ENCODE measurements around the gene KCNK2. TPM values are rescaled to one million over a fixed set of nuclear protein-coding genes. Genes with fewer than 3 reads are reported as not detected.

The KCNK2 gene, protein sequence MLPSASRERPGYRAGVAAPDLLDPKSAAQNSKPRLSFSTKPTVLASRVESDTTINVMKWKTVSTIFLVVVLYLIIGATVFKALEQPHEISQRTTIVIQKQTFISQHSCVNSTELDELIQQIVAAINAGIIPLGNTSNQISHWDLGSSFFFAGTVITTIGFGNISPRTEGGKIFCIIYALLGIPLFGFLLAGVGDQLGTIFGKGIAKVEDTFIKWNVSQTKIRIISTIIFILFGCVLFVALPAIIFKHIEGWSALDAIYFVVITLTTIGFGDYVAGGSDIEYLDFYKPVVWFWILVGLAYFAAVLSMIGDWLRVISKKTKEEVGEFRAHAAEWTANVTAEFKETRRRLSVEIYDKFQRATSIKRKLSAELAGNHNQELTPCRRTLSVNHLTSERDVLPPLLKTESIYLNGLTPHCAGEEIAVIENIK
- total RNA-seq: 6.9 and 8.7 TPM in 2 replicates
- 2.3 TPM for polyA plus RNA-seq (2012)

DNA sequence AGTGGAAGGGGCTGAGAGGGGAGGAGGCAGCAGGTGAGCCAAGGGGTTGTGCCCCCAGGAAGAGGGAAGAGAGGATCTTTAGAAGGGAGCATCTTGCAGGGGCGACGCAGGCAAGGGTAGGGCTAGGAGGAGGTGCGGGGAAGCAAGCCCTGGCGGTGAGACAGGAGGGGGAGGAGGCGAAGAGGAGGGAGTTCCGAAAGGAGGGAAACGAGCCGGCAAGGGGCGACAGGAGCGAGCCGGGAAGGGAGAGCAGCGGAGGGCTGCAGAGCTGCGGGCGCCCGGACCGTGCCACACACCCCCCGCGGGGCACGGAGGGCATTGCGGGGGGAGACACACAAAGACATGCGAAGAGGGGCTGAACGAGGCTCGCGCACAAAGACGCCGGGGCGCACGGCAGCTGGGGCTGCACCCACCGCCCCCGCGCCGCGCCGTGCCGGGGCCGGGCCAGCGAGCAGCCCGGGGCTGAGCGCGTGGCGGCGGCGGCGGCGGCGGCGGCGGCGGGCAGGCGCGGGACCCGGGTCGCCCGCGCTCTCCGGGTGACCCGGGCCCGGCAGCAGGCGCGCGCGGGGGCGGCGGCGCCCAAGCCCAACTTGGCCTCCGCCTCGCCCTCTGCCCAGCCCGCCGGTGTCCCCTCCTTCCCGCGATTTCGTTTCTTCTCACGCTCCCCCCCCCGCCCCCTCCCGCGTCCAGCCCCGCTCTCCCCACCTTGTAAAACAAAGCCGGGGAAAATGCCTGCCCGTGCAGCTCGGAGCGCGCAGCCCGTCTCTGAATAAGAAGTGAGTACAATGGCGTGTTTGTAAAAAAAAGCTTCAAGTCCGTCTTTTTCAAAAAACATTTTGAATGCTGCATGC, at the start of gene KCNK2:
TSS of gene KCNK2 (plus strand) at position 206 of the 851 bp plus-strand sequence. CDS start 649 bp downstream, outside the sequence.
- peak; percentile 31 for DNase-seq (ENCODE audit: low read depth)

DNA sequence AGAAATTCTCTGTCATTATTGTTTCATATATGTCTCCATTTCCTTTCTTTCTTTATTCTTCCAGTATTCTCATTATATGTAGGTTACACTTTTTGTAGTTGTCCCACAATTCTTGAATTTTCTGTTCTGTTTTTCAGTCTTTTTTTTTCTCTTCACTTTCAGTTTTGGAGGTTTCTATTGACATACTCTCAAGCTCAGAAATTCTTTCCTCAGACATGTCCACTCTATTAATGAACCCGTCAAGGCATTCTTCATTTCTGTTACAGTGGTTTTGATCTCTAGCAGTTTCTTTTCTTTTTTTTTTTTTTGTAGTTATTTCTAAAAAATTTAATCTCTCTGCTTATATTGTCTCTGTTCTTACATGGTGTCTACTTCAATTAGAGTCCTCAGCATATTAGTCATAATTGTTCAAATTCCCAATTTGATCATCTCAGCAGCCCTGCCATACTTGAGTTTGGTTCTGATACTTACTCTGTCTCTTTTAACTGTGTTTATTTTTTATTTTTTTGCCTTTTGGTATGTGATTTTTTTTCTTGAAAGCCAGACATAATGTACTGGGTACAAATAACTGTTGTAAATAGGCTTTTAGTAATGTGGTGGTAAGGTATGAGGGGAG, 49.5 kb upstream of the KCNK2 start:
- no peak for DNase-seq (ENCODE audit: low read depth)

GRCh38 chr1:215040190-215040589, 42.3 kb upstream of the KCNK2 start:
- no peak for DNase-seq (ENCODE audit: low read depth)

- DNase-seq (ENCODE audit: low read depth): no peak
Measured at GRCh38 chr1:215043401-215043800, 39.1 kb upstream of the KCNK2 start.

- no peak for DNase-seq (ENCODE audit: low read depth)
Measured at GRCh38 chr1:215044151-215044550, 38.4 kb upstream of the KCNK2 start.

GRCh38 chr1:215045698-215046308, 36.7 kb upstream of the KCNK2 start:
- no peak for DNase-seq (ENCODE audit: low read depth)

DNA sequence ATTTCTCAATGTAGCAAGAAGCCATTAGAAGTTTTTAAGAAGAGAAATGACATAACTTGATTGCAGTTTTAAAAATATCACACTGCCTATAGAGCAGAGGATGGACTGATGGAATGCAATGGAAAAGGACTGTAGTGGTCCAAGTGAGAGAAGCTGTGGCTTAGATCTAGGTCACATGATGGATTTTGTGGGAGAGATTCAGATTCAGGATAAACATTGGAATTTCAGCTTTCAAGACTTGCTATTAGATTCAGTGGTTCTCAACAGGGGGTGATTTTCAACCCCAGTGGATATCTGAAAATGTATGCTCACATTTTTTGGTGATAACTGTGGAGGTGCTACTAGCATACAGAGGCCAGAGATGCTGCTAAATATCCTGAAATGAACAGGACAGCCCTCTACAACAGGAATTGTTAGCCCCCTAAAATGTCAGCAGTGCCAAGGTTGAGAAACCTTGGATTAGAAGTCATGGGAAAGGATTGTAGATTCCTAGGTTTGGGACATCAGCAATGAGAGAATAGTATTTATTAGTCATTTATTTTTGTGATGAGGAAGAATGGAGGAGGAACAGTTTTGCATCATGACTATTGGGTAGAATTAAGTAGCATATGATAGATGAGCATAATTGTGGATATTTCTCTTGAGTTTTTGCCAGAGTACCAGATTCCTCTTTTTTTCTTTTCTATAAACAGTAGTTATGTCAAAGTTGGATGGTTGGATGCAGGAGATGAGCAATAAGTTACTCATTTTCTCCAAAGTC, 30.1 kb upstream of the KCNK2 start:
- DNase-seq (ENCODE audit: low read depth): no peak

GRCh38 chr1:215054266-215054665, 28.3 kb upstream of the KCNK2 start:
- no peak for DNase-seq (ENCODE audit: low read depth)

GRCh38 chr1:215055281-215055935, 27.1 kb upstream of the KCNK2 start:
- no peak for DNase-seq (ENCODE audit: low read depth)

- peak; percentile 4 for DNase-seq (ENCODE audit: low read depth)
Measured at GRCh38 chr1:215056584-215056983, 26.0 kb upstream of the KCNK2 start.

GRCh38 chr1:215059947-215060346, 22.6 kb upstream of the KCNK2 start:
- no peak for DNase-seq (ENCODE audit: low read depth)

DNA sequence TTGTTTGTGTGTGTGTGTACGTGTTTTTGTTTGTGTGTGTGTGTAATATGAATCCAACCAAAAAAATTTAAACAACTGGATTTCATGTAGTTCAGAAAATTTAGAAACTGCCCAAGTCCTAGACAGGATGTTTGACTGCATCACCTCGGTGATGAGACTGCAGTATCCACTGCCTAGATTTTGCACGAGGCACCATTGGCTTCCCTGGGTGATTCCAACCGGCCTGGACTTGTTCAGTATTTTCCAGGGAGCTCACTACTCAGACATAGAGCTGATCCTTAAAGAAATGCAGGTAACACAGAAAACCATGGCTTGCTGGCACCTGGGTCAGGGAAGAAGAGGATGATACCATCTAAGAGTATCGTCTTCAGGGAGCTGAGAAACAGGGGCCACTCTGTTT, 18.2 kb upstream of the KCNK2 start:
- DNase-seq (ENCODE audit: low read depth): no peak

DNA sequence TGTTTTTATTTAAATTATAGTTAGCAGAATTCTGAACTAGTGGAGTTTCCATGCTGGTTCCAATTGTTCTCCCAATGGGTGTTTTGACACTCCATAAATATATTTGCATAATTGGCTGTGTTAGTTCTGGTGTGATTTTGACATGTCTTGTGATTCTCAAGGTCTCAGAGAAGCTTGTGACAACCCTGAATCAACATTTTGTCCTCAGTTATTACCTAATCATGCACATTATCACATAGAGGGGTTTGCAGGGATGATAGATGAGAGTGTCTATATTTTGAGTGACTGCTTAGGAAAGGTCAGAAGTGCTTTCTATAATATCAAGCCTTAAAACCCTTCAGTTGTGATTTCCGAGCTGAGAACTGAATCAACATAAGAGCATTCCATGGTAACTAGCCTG, 11.5 kb upstream of the KCNK2 start:
- DNase-seq (ENCODE audit: low read depth): no peak

- peak; percentile 22 for DNase-seq (ENCODE audit: low read depth)
Measured at GRCh38 chr1:215076322-215076721, 6.2 kb upstream of the KCNK2 start.

GRCh38 chr1:215079456-215079855, 3.1 kb upstream of the KCNK2 start:
- DNase-seq (ENCODE audit: low read depth): no peak

DNA sequence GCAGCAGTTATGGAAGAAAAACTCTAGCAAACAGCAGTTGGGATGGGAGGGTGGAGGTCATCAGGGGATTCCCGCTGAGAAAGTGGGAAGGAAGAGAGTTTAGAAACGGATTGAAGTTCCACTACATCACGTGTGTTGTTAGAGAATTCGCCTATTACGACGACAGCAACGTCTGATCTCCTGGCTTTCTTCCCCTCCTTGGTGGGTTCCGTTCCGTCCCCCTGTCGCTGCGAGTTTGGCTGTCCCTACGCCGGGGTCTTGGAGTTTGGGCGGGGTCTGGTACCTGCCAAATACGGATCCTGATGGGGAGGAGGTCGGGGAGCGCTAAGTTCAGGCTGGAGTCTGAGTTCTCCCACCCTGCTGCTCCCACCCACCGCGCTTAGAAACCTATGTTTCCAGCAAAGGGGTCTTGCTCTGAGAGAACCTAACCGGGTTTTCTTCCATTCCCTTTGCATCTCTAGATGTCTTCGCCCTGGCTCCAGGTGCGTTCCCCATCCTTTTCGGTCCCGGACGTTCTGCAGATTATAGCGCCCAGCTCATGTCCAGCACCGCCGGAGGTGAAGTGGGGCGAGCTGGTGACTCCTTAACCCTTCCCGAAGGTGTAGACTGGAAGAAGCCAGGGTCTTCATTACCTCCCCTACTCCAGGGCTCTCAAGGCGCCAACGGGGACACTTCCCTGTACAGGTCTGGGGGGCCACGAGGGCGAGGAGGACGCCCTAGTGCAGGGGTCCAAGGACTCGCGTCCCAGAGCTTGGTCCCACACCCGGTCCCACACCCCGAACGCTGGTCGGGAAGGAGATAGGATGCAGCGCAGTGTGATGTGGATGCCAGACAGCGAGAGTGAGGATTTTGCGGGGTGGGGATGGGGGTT, 641 bp upstream of the KCNK2 start:
- DNase-seq (ENCODE audit: low read depth): no peak

DNA sequence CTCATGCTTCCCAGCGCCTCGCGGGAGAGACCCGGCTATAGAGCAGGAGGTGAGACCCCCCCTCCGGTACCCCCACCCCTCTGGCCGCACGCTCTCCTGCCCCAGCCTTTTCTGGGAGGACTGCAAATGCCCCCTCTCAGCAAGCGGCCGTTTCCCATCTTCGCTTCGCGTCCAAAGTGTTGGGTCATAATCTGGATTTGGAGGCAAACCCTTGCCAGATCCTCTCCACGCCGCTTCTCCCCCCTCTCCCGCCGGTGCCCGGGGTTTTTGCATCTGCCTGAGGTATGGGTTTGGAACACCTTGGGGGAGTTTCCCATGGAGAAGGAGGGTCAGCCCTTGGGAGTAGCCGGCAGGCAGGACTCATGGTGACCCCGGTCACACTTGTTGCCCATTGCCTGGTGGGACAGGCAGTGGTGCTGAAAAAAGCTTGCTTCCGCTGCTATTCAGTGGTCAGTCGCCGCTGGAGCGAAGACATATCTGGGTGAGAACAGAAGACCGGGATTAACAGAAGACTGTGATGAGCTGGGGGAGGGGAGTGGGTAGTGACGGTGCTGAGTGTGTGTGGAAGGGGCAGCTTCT, 935 bp downstream of the KCNK2 start:
- peak; percentile 35 for DNase-seq (ENCODE audit: low read depth)

GRCh38 chr1:215084621-215085020, 2.1 kb downstream of the KCNK2 start:
- DNase-seq (ENCODE audit: low read depth): no peak

DNA sequence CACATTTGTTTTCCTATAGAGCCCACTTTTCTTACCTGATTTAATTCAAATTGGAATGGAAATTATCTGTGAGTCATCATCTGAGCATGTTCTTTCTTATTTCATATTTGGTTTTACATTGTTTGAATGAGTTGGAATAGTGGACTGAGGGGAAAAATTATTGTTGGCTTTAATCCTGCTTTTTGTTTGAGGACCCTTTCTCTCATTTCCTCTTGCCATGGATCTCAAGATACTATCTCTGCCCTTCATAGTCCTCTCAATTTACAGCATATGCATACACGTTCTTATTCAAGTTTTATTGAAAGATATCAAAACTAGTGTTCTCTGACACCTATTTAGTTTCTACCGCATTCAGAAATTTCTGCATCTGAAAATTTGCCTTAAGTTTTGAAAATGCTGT, 5.1 kb downstream of the KCNK2 start:
- no peak for DNase-seq (ENCODE audit: low read depth)
